Measurements from ENCODE around the gene DAND5. TPM values are rescaled to one million over a fixed set of nuclear protein-coding genes. Genes with fewer than 3 reads are reported as not detected.
A peak's percentile ranks its signal among the peaks of the same experiment; 100 is the strongest.

The DAND5 gene
- total RNA-seq, 1 donor from 2014 or later: not detected

GRCh38 chr19:12965017-12965811 lies 4.2 kb upstream of the DAND5 start:
- Histone ChIP-seq H3K9me3 (no peaks in the 10 kb centered on the region), H3K36me3 (no peaks in the 10 kb centered on the region), H3K27me3 (no peaks in the 10 kb centered on the region), H3K27ac (peak overlapping the region; percentile 12 to 71), H3K4me1 (peaks cover 0 to 4% of the 10 kb centered on the region in 2 donors), H3K4me3 (peak overlapping the region; percentile 56 to 73)
- peak; percentile 72 to 95 (median 87) for TF ChIP-seq CTCF (IDR thresholded peaks at IDR 0.05)
- DNase-seq (ENCODE audit: low spot score in 2 of 2): peak in 1 of 2 donors; percentile 90
- intact Hi-C loops (cut with DNase I): no loop called here

GRCh38 chr19:12965812-12966135 lies 3.6 kb upstream of the DAND5 start:
- intact Hi-C loops (cut with DNase I): no loop called here
- Histone ChIP-seq H3K27ac (peak overlapping the region; percentile 12 to 71), H3K9me3 (no peaks in the 10 kb centered on the region), H3K4me3 (peak overlapping the region; percentile 56 to 73), H3K27me3 (no peaks in the 10 kb centered on the region), H3K4me1 (peaks cover 0 to 4% of the 10 kb centered on the region in 2 donors), H3K36me3 (no peaks in the 10 kb centered on the region)
- no peak for TF ChIP-seq CTCF (IDR thresholded peaks at IDR 0.05)
- DNase-seq (ENCODE audit: low spot score in 2 of 2): no peak

GRCh38 chr19:12967907-12968306 lies 1.5 kb upstream of the DAND5 start:
- no peak for TF ChIP-seq CTCF (IDR thresholded peaks at IDR 0.05)
- Histone ChIP-seq H3K36me3 (no peaks in the 10 kb centered on the region), H3K9me3 (no peaks in the 10 kb centered on the region), H3K4me3 (no peak overlapping the region), H3K27me3 (no peaks in the 10 kb centered on the region), H3K4me1 (peaks cover 0 to 4% of the 10 kb centered on the region in 2 donors), H3K27ac (no peak overlapping the region)
- intact Hi-C loops (cut with DNase I): no loop called here
- DNase-seq (ENCODE audit: low spot score in 2 of 2): no peak

- H3K4me3 ChIP-seq: no peak overlapping the region
- intact Hi-C loops (cut with DNase I): no loop called here
- H3K9me3 ChIP-seq: no peaks in the 10 kb centered on the region
- TF ChIP-seq CTCF (IDR thresholded peaks at IDR 0.05): no peak
- DNase-seq (ENCODE audit: low spot score in 2 of 2): no peak
- no peaks in the 10 kb centered on the region for H3K27me3 ChIP-seq
- peak overlapping the region; percentile 23 to 45 for H3K27ac ChIP-seq
- H3K4me1 ChIP-seq: peaks cover 0 to 4% of the 10 kb centered on the region in 2 donors
- no peaks in the 10 kb centered on the region for H3K36me3 ChIP-seq
Measured at GRCh38 chr19:12970070-12970820, 869 bp downstream of the DAND5 start.

- no peaks in the 10 kb centered on the region for H3K27me3 ChIP-seq
- H3K4me1 ChIP-seq: no peaks in the 10 kb centered on the region
- H3K9me3 ChIP-seq: no peaks in the 10 kb centered on the region
- no peaks in the 10 kb centered on the region for H3K36me3 ChIP-seq
- H3K27ac ChIP-seq: no peak overlapping the region
- H3K4me3 ChIP-seq: no peak overlapping the region
- no peak for DNase-seq (ENCODE audit: low spot score in 2 of 2)
- TF ChIP-seq CTCF (IDR thresholded peaks at IDR 0.05): no peak
- intact Hi-C loops (cut with DNase I): no loop called here
Measured at GRCh38 chr19:12973236-12973635, 3.9 kb downstream of the DAND5 start.
